GM13977 (cell line): ENCODE data around the gene NCAN.
"Not testable (repeated sequence)": the region's sequence is repeated elsewhere in the genome, so short reads cannot be mapped to it uniquely, and the experiment has no call there.

Experiments used
- DNase-seq: peaks from one replicate; pipeline ENCODE4 v3.0.0; 2012; ENCODE audit warnings: low spot score
- in situ Hi-C: fragments of 300-500 bp; cut with MboI; formaldehyde crosslinking; loops from one replicate; pipeline ENCODE4 v1.12.0; 2022; ENCODE audit warnings: low sequenced_read_pairs, low pct_unique_long_range_greater_than_20kb, mixed read lengths, inconsistent platforms; ENCODE audit not compliant: unreplicated experiment
- TF ChIP-seq, protein P1 (sequence below): IDR thresholded peaks from 2 replicates; pipeline ENCODE4 v1.5.1; 2012; ENCODE audit warnings: mild to moderate bottlenecking, control low read depth; ENCODE audit not compliant: insufficient read depth; ENCODE audit errors: extremely low read depth, missing control alignments

Gene NCAN

DNA sequence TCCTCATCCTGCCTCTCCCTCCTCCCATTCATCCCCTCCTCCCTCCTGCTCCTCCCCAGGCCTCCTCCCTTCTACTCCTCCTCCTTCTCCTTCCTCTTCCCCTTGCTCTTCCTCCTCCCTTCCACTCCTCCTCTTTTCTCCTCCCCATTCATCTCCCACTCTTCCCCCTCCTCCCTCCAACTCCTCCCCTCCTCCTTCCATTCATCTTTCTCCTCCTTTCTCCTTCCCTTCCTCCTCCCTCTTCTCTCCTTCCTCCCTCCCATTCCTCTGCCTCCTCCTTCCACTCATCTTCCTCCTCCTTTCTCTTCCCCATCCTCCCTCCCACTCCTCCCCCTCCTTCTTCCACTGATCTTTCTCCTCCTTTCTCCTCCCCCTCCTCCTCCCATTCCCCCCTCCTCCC is 27.9 kb downstream of the NCAN start:
- in situ Hi-C loops, result no loop called here
- TF ChIP-seq, protein P1, sequence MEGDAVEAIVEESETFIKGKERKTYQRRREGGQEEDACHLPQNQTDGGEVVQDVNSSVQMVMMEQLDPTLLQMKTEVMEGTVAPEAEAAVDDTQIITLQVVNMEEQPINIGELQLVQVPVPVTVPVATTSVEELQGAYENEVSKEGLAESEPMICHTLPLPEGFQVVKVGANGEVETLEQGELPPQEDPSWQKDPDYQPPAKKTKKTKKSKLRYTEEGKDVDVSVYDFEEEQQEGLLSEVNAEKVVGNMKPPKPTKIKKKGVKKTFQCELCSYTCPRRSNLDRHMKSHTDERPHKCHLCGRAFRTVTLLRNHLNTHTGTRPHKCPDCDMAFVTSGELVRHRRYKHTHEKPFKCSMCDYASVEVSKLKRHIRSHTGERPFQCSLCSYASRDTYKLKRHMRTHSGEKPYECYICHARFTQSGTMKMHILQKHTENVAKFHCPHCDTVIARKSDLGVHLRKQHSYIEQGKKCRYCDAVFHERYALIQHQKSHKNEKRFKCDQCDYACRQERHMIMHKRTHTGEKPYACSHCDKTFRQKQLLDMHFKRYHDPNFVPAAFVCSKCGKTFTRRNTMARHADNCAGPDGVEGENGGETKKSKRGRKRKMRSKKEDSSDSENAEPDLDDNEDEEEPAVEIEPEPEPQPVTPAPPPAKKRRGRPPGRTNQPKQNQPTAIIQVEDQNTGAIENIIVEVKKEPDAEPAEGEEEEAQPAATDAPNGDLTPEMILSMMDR, result no peak
- no peak for DNase-seq

DNA sequence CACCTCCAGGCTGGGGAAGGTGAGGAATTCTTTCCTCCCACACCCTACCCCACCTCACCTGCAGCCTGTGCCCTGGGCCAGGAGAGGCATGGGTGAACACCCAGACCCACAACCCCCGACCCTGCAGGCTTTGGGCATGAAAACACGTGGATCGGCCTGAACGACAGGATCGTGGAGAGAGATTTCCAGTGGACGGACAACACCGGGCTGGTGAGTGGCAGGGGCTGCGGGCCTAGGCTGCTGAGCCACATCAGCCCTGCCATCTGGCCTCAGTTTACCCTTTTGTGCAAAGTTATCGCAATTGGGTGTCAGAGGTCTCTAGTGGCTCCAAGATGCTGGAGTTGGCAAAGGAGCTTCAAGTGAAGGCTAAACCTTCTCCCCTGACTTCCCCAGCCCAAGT is 28.7 kb downstream of the NCAN start:
- TF ChIP-seq, protein P1, result no peak
- no peak for DNase-seq
- in situ Hi-C loops, result no loop called here

DNA sequence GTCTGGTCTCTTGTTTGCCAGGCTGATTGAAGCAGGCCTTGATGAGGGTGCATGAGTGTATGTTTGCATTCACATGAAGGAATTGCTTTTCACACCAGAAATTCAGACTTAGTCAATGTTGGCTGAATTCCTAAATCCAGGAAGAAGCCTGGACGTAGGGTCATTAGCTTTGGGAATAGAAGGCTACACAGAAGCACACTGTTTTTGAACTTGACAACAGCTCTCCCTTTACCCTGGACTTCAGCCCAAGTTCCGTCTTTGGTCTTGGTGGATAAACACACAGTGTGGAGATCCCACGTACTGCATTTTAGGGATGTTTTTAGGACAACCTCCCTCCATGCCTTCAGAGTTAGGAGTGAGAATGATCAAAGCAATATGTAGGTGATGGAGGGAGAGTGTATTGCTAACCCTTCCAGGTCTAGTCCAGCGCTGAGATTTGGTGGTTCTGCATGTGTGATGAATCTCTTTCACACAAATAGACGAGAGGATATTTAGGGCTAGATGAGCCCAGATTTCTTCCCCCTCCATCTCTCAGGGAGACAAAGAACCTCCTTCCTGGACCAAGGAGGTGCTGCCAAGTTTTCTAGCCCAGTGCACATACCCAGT is 38.5 kb downstream of the NCAN start:
- DNase-seq, result no peak
- in situ Hi-C loops, result no loop called here
- TF ChIP-seq, protein P1, result no peak

DNA sequence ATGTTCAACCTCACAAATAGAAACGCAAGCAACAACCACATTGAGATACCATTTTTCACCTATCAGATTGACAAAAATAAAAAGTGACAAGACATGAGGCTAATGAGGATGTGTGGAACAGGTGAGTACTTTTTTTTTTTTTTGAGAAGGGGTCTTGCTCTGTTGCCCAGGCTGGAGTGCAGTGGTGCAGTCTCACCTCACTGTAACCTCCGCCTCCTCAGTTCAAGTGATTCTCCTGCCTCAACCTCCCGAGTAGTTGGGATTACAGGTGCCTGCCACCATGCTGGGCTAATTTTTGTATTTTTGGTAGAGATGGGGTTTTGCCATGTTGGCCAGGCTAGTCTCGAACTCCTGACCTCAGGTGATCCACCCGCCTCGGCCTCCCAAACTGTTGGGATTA is 41.7 kb downstream of the NCAN start:
- in situ Hi-C loops, DNase-seq: not testable (repeated sequence)

DNA sequence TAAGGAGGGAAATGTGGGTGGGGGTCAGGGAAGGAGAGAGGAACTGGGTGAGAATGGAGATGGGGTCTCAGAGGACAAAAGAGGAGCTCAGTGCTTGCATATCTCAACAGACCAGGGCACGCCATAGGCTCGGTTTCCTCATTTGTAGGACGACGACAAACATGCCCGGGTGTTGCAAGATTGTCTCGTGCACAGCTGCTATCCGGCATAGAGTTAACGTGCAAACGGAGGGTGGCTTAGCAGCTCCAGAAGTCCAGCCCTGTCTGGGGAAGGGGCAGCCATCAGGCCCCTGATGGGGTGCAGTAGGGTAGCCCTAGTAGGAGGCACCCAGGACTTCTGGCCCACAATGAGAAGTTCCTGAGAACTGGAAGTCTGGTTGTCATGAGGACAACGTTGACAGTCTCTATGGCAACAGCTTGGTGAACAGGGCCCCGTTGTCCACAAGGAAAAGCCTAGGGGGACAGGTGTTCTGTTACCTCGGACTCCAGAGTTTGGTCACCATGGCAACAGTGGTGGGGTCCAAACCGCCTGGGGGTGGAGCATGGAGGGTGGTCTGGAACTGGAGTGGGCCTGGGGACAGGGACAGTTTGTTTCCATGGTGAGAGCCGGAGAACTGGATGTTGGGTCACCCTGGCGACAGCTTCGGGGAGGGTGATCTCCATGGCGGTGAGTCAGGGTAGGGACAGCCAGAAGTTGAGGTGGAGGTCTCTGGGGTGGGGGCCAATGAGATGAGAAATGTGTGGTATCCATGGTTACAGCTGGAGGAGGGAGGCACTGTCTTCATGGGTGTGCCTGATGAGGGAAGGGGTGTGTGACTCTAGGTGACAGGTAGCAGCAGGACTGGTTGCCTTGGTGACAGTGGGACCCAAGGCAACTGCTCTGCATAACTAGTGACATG is 44.6 kb downstream of the NCAN start:
- no peak for DNase-seq
- in situ Hi-C loops, result no loop called here
- TF ChIP-seq, protein P1, result no peak

DNA sequence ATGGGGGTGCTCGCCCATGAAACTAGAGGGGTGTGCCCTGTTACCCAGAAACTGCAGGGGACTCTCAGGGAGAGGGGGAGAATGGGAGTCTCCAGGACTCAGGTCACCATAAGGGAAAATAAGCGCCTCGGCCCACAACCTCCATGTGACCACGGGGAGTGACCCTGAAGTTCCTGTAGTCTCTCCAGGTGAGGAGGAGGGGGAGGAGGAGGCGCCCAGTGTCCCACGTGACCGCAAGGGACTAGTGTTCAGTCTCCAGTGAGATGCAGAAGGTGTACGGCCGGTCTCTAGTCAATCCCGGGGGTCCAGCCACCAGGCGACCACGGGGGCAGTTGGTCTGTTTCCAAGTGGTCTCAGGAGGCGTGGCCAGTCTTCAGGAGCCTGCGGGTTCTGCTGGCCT is 45.4 kb downstream of the NCAN start:
- TF ChIP-seq, protein P1, result no peak
- in situ Hi-C loops, result no loop called here
- no peak for DNase-seq
